IPS-18c (cell line): ENCODE results near the gene METTL26.

Experiments used
- H3K4me3 ChIP-seq: 2 replicates; pipeline ENCODE4 v1.7.0; 2013; ENCODE audit warnings: low read depth, mild to moderate bottlenecking, low read length, moderate library complexity; ENCODE audit not compliant: insufficient read depth
- H3K9me3 ChIP-seq: one replicate; pipeline ENCODE4 v1.6.1; 2013; ENCODE audit warnings: mild to moderate bottlenecking, low read length, moderate library complexity; ENCODE audit not compliant: control insufficient read depth, insufficient read depth

METTL26 gene

GRCh38 chr16:633336-634050, 2.6 kb downstream of the METTL26 start:
- no peak overlapping the region for H3K4me3 ChIP-seq

GRCh38 chr16:632486-633335, 3.4 kb downstream of the METTL26 start:
- no peaks in the 10 kb centered on the region for H3K9me3 ChIP-seq
- H3K4me3 ChIP-seq: no peak overlapping the region

More at GRCh38 chr16:633336-634050, 2.6 kb downstream of the METTL26 start:
- H3K9me3 ChIP-seq: no peaks in the 10 kb centered on the region

GRCh38 chr16:631808-632358, 4.2 kb downstream of the METTL26 start:
- H3K9me3 ChIP-seq: no peaks in the 10 kb centered on the region
- H3K4me3 ChIP-seq: no peak overlapping the region

- Histone ChIP-seq H3K4me3 (peak within 1 kb of the TSS; percentile 48), H3K9me3 (no peaks in the 10 kb centered on the region)
Measured at GRCh38 chr16:630815-631405, 5.2 kb downstream of the METTL26 start, which contains the start of gene WFIKKN1. TSS of gene WFIKKN1 (plus strand) at chr16:630985. CDS start at chr16:631254, 269 bp downstream.

- Histone ChIP-seq H3K4me3 (no peak overlapping the region; the same call in 1 of the 2 replicates), H3K9me3 (no peaks in the 10 kb centered on the region)
Measured at GRCh38 chr16:630249-630814, 5.8 kb downstream of the METTL26 start.

- H3K9me3 ChIP-seq: no peaks in the 10 kb centered on the region
- H3K4me3 ChIP-seq: no peak overlapping the region
Measured at GRCh38 chr16:629833-630248, 6.3 kb downstream of the METTL26 start.

GRCh38 chr16:629185-629832, 6.8 kb downstream of the METTL26 start:
- no peak overlapping the region for H3K4me3 ChIP-seq
- H3K9me3 ChIP-seq: no peaks in the 10 kb centered on the region

- Histone ChIP-seq H3K9me3 (no peaks in the 10 kb centered on the region), H3K4me3 (no peak overlapping the region)
Measured at GRCh38 chr16:628321-629061, 7.6 kb downstream of the METTL26 start.

- Histone ChIP-seq H3K4me3 (no peak overlapping the region), H3K9me3 (no peaks in the 10 kb centered on the region)
Measured at GRCh38 chr16:627454-628239, 8.5 kb downstream of the METTL26 start.

GRCh38 chr16:626787-627453, 9.2 kb downstream of the METTL26 start:
- Histone ChIP-seq H3K4me3 (no peak overlapping the region), H3K9me3 (no peaks in the 10 kb centered on the region)

- Histone ChIP-seq H3K4me3 (no peak overlapping the region), H3K9me3 (no peaks in the 10 kb centered on the region)
Measured at GRCh38 chr16:625977-626765, 9.9 kb downstream of the METTL26 start.

- Histone ChIP-seq H3K9me3 (no peaks in the 10 kb centered on the region), H3K4me3 (no peak overlapping the region)
Measured at GRCh38 chr16:625117-625976, 10.8 kb downstream of the METTL26 start.

- H3K4me3 ChIP-seq: no peak overlapping the region
- no peaks in the 10 kb centered on the region for H3K9me3 ChIP-seq
Measured at GRCh38 chr16:624526-625070, 11.5 kb downstream of the METTL26 start.
